ENCODE measurements around the gene AK5. TPM values are rescaled to one million over a fixed set of nuclear protein-coding genes. Genes with fewer than 3 reads are reported as not detected.

Gene AK5
- total RNA-seq, 1 experiment from 2014 or later: 13.5 TPM

- no peak for DNase-seq (ENCODE audit: low spot score)
Measured at GRCh38 chr1:77350012-77350770, 68.4 kb downstream of the AK5 start.

- DNase-seq (ENCODE audit: low spot score): no peak
Measured at GRCh38 chr1:77354536-77354935, 72.7 kb downstream of the AK5 start.

GRCh38 chr1:77355010-77355409 lies 73.2 kb downstream of the AK5 start:
- no peak for DNase-seq (ENCODE audit: low spot score)

- no peak for DNase-seq (ENCODE audit: low spot score)
Measured at GRCh38 chr1:77356136-77356535, 74.3 kb downstream of the AK5 start.

- DNase-seq (ENCODE audit: low spot score): no peak
Measured at GRCh38 chr1:77360256-77360655, 78.4 kb downstream of the AK5 start.

- no peak for DNase-seq (ENCODE audit: low spot score)
Measured at GRCh38 chr1:77361621-77362020, 79.8 kb downstream of the AK5 start.

GRCh38 chr1:77370161-77370560 lies 88.3 kb downstream of the AK5 start:
- DNase-seq (ENCODE audit: low spot score): peak; percentile 51

- peak; percentile 96 for DNase-seq (ENCODE audit: low spot score)
Measured at GRCh38 chr1:77370583-77371306, 88.9 kb downstream of the AK5 start.

- peak; percentile 12 for DNase-seq (ENCODE audit: low spot score)
Measured at GRCh38 chr1:77371396-77371795, 89.6 kb downstream of the AK5 start.

GRCh38 chr1:77373702-77374101 lies 91.9 kb downstream of the AK5 start:
- no peak for DNase-seq (ENCODE audit: low spot score)

- no peak for DNase-seq (ENCODE audit: low spot score)
Measured at GRCh38 chr1:77375541-77375940, 93.7 kb downstream of the AK5 start.

GRCh38 chr1:77375990-77376389 lies 94.2 kb downstream of the AK5 start:
- no peak for DNase-seq (ENCODE audit: low spot score)

GRCh38 chr1:77378723-77379535 lies 97.1 kb downstream of the AK5 start:
- DNase-seq (ENCODE audit: low spot score): no peak

- no peak for DNase-seq (ENCODE audit: low spot score)
Measured at GRCh38 chr1:77382366-77382765, 100.5 kb downstream of the AK5 start.

- DNase-seq (ENCODE audit: low spot score): no peak
Measured at GRCh38 chr1:77383236-77383635, 101.4 kb downstream of the AK5 start.

- no peak for DNase-seq (ENCODE audit: low spot score)
Measured at GRCh38 chr1:77385551-77385950, 103.7 kb downstream of the AK5 start.

- DNase-seq (ENCODE audit: low spot score): no peak
Measured at GRCh38 chr1:77386276-77386675, 104.5 kb downstream of the AK5 start.

GRCh38 chr1:77387553-77387952 lies 105.7 kb downstream of the AK5 start:
- no peak for DNase-seq (ENCODE audit: low spot score)

- DNase-seq (ENCODE audit: low spot score): no peak
Measured at GRCh38 chr1:77388661-77389060, 106.8 kb downstream of the AK5 start.

GRCh38 chr1:77392486-77392885 lies 110.7 kb downstream of the AK5 start:
- no peak for DNase-seq (ENCODE audit: low spot score)

- DNase-seq (ENCODE audit: low spot score): no peak
Measured at GRCh38 chr1:77394166-77394565, 112.3 kb downstream of the AK5 start.

GRCh38 chr1:77395051-77395450 lies 113.2 kb downstream of the AK5 start:
- DNase-seq (ENCODE audit: low spot score): no peak

GRCh38 chr1:77398152-77398551 lies 116.3 kb downstream of the AK5 start:
- no peak for DNase-seq (ENCODE audit: low spot score)
